Stimulated activated CD8-positive, alpha-beta memory T cell treated with anti-CD3 and anti-CD28 coated beads, Interleukin-15, amount 100 ng/mL, for 4 hours (primary cell): Measurements from ENCODE around the gene TTC9C.
A peak's percentile ranks its signal among the peaks of the same experiment; 100 is the strongest.
"Not testable (repeated sequence)": the region's sequence is repeated elsewhere in the genome, so short reads cannot be mapped to it uniquely, and the experiment has no call there.

Experiments used
- DNase-seq, 2 donors: peaks; one replicate each; pipeline ENCODE4 v3.0.0-alpha.2; 2020; ENCODE audit warnings: low read depth in 2 of 2

TTC9C gene

DNA sequence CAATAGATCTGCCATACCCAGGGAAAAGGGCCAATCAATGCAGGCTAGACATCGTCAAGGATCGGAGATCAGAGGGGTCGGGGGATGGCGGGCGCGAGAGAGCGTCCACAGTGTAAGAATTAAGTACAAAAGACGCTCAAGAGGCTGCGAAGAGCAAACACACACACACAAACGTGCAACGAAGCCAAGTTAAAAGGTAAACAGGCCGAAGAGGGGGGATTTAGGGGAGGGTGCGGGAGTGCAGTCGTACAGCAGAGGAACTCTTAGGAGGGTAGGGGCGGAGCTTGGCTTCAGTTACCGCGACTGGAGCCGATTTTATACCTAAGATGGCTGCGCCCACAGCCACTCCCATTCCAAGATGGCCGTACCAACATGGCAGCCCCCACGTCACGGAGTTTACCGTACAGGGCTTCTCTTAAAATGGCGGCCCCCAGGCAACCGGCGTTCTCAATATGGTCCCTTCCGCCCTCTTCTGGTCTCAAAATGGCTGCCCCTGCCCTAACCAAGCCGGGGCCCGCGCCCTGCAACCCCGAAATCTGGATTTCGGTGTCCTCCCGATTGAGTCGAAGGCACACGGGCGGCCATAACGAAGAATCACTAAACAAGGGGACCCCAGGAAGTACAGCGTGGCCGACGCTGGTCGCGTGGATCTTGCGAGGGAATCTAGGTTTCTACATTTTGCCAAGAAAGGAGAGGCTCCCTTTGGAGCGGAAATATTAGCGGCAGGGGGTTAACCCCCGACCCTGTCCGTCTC lies 18.9 kb upstream of the TTC9C start:
- peak; percentile 89 to 96 for DNase-seq

DNA sequence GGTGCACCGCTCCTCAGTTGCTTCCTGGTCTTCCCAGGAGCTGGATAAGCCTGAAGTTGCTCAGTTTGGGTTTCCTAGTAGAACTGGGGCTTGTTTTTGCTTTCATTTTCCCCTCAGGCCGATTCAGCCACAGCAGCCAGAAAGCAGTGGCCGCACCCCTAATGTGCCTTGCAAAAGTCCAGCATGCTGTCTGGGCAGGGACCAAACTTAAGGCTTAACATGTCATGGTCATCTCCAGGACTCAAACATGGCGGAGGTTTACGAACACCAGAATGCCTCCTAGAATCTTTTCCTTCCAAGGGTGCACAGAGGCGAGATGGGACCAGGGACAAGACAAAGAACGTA lies 18.3 kb upstream of the TTC9C start:
- no peak for DNase-seq

- DNase-seq: no peak
Observed at GRCh38 chr11:62712276-62712812, 15.9 kb upstream of the TTC9C start.

- DNase-seq: no peak
Observed at GRCh38 chr11:62712861-62713260, 15.4 kb upstream of the TTC9C start.

GRCh38 chr11:62713343-62713742 lies 14.9 kb upstream of the TTC9C start:
- DNase-seq: no peak

DNA sequence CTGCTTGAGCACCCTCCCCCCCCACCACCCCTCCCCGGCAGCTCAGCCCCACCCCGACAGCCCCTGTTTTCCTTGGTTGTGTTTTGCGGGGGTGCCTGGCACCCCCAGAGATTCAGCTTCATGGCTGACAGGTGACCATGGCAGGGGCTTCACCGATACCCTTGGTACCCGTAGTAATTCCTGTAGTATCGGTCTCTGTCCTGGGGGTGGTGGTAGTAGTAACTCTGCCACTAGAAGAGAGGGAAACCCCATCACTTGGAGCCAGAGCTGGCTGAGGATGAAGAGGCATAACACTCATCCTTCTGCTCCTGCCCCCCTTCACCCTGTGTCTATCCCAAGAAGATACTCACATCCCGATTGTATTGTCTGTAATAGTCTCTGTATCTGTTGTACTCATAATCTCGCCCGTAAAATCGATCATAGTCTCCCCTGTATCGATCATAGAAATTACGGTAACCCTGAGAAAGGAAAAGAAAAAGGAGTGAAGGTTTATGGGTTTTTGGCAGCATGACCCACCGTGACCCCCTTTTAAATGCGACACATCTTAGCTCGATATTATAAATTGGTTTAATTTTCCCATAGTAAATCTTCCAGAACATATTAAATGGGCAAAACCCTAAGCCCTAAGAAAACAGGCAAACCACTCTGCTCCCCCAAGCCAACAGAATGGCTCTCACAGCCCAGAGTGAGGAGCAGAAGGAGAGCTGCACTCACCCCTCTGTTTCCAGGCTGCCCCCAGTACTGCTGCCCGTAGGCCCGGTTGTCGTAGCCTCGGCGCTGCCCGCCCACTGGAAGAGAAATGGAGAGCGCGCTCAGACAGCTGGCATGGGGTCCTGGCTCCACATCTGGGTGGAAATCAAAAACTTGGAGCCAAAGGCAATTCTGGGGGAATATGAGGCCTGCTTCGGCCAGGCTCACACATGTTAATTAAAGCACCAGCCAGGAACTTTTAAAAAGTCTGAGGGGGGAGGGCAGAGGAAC lies 12.8 kb upstream of the TTC9C start:
- DNase-seq: no peak

DNA sequence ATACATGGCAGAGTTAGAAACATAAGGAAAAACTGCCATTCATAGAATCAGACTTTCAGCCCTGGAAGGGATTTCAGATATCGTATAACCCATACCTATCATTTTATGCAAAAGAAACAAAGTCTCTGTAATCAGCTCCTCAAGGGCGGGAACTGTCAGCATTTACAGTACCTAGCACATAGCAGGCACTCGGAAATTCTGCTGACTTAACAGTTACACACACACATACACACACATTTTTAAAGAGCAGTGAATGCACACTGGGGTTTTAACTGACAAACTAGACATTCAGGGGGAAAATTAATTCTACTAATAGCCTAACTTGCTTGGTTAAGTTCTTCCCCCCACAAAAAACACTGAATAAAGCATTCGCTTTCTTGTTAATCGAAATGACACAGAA lies 12.1 kb upstream of the TTC9C start:
- DNase-seq: no peak

DNA sequence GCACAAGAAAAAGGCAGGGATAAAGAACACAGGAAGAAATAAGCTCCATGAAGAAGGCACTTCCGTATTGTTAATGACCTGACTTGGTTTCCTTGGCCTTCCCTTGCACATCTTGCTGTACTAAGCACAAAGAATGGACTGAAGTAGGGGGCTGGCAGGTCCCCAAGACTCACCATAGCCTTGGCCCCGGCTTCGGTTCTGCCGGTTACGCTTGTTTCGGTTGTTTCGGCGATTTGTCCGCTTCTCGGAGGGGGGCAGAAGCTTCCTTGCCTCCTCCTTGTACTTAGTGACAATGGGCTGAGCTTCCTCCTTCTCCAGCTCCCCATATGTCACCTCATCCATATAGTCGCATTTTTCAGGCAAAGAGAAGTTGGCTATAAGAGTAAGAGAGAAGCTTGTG lies 11.5 kb upstream of the TTC9C start:
- no peak for DNase-seq

- DNase-seq: no peak
Observed at GRCh38 chr11:62719302-62719978, 8.8 kb upstream of the TTC9C start.

GRCh38 chr11:62721994-62722393 lies 6.3 kb upstream of the TTC9C start:
- DNase-seq: no peak

GRCh38 chr11:62724171-62724570 lies 4.1 kb upstream of the TTC9C start:
- DNase-seq: no peak

- no peak for DNase-seq
Observed at GRCh38 chr11:62725646-62726045, 2.6 kb upstream of the TTC9C start.

DNA sequence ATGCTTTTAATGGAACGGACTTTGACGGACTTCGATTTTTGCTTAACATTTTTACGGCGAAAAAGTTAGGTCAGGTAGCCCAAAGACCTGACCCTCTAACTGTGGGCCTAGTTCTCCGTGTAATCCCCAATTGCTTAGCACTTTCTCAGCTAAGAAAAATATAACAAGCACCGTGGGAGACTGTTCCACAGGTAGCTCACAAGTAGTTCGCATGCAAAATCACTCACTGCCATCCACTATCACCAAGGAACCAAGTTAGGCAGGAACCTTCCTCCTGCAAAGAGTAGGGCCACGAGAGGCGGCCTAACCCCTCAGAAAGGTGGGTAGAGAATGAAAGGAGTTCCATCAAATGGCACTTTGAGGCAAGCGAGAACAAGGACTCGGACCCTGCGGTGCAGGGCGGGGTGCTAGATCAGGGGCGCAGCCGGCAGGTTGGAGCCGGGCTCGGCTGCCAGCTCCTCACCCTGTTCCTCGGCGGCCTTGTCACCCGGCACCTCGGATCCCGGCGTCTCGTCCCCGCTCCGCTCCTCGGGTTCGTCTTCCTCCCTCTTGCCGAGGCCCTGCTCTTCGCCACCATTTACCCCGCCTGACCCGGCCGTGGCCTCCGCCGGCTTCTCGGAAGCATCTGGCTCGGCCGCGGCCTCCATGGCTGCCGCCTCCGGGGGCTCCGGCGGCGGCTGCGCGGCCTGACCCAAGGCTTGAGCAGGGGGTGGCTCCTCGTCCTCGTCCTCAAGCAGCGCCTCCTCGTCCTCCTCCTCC lies 2.0 kb upstream of the TTC9C start:
- DNase-seq: peak in 1 of 2 donors; percentile 8

DNA sequence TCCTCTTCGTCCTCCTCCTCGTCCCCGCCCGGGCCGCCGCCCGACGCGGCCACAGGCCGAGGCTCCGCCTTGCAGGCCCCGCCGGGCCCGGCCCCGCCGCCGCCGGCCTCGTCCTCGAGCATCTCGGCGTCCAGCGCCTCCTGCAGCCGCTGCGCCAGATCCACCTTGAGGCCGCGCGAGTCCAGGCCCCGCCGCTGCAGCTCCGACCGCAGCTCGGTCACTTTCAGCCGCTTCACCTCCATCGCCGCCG lies 1.4 kb upstream of the TTC9C start:
- DNase-seq: no peak

- peak; percentile 98 for DNase-seq
Observed at GRCh38 chr11:62727165-62727871, 968 bp upstream of the TTC9C start, which contains the start of gene HNRNPUL2. Gene HNRNPUL2 (minus strand): TSS chr11:62727457. CDS start chr11:62727156, 301 bp downstream.

GRCh38 chr11:62727872-62728170 lies 465 bp upstream of the TTC9C start:
- DNase-seq: peak; percentile 58 to 75

DNA sequence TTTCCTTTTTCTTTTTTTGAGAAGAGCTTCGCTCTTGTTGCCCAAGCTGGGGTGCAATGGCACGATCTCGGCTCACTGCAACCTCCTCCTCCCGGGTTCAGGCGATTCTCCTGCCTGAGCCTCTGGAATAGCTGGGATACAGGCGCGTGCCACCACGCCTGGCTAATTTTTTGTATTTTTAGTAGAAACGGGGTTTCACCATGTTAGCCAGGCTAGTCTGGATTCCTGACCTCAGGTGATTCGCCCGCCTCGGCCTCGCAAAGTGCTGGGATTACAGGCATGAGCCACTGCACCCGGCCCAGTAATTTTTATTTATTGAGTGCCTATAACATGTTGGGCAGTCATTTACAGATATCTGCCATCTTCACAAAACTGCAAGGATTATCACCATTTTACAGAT lies 1.8 kb downstream of the TTC9C start:
- DNase-seq: not testable (repeated sequence)

DNA sequence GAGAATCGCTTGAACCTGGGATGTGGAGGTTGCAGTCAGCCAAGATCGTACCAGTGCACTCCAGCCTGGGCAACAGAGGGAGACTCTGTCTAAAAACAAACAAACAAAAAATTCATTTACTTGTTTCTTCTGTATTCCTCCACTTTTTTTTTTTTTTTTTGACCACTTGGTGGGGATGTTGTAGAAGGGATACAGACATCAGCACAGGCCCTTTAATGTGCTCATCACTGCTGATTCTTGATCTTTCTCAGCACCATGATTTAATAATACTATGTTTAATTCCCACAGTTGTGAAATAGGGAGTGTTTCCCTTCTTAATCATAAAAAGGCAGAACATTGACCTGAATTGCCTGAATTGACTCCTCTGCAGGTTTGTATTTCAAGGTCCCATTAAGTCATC lies 4.5 kb downstream of the TTC9C start:
- DNase-seq: no peak

DNA sequence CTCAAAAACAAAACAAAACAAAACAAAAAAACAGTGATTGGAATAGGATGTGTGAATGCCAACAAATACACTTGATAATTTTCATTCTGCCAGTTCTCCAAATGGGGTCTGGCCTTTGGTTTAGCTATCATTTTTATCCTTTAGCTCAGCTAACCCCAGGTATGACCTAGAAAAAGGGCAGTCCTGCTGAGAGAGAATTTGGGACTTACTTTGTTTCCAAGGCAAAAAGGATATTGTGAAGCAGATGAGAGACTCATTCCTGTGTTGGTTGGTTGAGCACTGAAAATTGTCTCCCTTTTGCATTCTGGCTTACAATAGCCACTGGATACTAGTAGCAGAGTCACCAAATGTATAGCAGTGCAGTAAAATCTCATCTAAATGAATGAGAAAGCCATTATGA lies 8.9 kb downstream of the TTC9C start:
- no peak for DNase-seq

DNA sequence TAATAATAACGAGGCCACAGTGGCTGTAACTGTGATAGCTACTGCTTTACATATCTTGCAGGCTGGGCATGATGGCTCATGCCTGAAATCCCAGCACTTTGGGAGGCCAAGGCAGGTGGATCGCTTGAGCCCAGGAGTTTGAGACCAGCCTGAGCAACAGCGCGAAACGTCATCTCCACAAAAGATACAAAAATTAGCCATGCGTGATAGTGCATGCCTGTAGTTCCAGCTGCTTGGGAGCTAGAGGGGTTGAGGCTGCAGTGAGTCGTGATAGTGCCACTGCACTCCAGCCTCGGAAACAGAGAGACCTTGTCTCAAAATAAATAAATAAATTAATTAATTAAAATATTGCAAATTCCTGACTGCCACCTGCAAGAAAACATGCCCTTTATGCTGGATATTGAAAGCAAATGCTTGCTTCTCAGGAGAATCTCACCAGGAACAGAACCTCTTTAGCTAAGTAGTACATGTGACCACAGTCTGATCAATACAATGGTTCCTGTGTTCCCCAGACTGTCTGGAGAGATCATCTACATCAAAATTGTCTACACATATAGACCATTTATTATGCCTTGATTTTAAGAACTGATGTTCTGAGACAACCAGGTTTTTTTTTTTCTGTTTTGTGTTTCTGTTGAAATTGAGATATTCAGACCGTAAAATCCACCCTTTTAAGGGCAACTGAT lies 19.3 kb downstream of the TTC9C start:
- no peak for DNase-seq

DNA sequence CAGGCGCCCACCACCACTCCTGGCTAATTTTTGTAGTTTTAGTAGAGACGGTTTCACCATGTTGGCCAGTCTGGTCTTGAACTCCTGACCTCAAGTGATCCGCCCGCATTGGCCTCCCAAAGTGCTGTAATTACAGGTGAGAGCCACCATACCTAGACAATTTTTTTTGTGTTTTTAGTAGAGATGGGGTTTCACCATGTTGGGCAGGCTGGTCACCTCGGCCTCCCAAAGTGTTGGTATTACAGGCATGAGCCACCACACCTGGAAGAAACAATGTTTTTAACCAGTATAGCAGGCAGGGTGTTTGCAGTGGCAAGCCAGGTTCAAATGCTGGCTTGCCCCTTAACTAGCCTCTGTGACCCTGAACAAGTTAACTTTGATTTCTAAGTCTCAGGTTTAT lies 21.6 kb downstream of the TTC9C start:
- not testable (repeated sequence) for DNase-seq
